Measurements from ENCODE around the gene SLC8A1.

DNA sequence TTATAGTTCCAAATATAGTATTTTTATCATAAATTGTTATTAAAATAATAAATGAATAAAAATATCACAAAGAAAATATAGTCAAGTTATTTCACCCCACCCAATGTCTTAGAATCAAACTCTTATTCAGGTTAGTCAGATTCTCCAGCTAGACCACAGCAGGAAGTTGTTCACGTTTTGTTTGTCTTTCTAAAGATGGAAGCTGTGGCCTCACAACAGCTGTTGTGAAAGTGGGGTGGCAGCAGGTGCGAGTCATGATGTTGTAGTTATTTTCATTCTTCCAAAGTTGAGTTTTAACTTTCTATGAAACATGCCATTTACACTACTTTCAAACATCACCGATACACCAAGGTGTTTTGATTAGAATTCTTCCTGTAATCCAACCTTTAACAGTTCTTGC lies 272.9 kb downstream of the SLC8A1 start:
- TF ChIP-seq, protein P1, sequence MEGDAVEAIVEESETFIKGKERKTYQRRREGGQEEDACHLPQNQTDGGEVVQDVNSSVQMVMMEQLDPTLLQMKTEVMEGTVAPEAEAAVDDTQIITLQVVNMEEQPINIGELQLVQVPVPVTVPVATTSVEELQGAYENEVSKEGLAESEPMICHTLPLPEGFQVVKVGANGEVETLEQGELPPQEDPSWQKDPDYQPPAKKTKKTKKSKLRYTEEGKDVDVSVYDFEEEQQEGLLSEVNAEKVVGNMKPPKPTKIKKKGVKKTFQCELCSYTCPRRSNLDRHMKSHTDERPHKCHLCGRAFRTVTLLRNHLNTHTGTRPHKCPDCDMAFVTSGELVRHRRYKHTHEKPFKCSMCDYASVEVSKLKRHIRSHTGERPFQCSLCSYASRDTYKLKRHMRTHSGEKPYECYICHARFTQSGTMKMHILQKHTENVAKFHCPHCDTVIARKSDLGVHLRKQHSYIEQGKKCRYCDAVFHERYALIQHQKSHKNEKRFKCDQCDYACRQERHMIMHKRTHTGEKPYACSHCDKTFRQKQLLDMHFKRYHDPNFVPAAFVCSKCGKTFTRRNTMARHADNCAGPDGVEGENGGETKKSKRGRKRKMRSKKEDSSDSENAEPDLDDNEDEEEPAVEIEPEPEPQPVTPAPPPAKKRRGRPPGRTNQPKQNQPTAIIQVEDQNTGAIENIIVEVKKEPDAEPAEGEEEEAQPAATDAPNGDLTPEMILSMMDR (IDR thresholded peaks at IDR 0.05; ENCODE audit: low read depth, low read length): no peak
- TF ChIP-seq POLR2A (IDR thresholded peaks at IDR 0.05; ENCODE audit: extremely low read depth, insufficient read length): no peak
- TF ChIP-seq, protein P2, sequence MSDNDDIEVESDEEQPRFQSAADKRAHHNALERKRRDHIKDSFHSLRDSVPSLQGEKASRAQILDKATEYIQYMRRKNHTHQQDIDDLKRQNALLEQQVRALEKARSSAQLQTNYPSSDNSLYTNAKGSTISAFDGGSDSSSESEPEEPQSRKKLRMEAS (IDR thresholded peaks at IDR 0.05; ENCODE audit: low read depth, low read length): no peak
